NK-92 treated with Interleukin-12 subunit alpha and Interleukin-12 subunit beta, amount 100 ng/mL, for 24 hours (cell line): Measurements from ENCODE around the gene VRK1.

Experiments used
- DNase-seq: peaks from one replicate; lab custom pipeline; 2025; lab: John Stamatoyannopoulos, UW

VRK1 gene

DNA sequence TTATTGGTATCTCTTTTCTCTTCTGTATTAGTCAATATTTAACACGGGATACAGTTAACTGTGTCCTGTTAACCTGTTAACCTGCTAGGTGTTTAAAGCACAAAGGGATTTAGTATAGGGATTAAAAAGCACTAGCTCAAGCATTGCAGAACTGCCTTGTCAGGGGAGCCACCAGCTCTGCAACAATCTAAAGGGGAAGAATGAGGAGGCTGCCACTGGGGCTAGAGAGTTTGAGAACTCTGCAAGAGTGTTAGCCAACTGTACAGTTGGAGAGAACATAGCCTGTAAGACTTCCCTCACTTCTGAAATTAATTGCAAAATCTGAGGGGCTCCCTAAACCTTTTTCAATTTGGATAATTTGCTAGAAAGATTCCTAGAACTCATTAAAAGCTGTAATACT lies 6.5 kb upstream of the VRK1 start:
- no peak for DNase-seq

DNA sequence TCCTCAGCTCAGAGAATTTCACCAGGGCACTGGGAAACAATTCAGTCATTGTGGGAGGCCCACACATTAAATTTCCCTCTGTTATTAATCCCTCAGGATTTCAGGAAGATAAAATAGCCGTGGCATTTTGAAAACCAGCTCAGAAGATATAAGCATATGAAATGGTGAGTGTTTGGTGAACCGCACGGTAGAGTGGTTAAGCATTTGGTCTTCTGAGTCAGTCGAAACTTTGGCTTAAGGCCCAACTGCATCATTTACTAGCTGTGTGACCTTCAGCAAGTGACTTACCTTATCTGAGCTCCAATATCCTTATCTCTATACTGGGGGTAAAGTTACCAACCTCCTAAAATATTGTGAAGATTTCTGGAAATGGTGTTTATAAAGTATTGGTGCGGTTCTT lies 5.2 kb upstream of the VRK1 start:
- no peak for DNase-seq

DNA sequence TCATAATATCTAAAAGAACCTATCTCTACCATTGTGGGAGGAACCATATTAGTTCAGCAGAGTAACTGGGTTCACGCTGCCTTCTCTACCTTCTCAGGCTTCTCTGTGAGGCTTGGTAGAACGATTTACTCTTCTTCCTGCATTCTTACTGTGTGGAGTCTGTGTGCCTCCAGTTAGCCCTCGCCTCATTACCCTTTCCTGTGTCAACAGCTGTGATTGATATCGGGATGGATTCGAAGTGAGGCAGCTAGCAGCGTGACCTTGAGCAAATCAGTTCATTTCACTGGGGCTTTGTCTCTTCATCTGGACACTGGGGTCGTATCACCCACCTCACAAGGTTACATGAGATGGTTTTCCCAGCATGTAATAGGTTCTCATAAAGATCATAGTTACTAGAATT lies 4.6 kb upstream of the VRK1 start:
- no peak for DNase-seq

DNA sequence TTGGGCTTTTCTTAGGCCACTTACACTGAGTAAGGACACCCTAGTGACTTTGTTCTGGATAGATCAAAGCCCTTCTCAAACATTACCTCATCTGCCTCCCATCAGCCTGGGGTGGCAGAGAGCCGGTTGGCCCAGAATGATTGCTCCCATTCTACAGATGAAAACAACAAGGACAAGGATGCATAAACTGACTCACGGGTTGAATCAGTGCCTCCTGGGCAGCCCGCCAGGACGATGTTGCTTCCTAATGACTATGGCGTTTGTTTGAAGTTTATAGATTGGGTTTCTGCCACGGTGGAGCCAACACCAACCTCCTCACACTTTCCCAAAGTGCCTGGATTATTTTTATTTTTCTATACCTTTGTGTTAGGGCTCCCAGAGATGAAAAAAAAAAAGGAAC lies 3.6 kb upstream of the VRK1 start:
- DNase-seq, result no peak

DNA sequence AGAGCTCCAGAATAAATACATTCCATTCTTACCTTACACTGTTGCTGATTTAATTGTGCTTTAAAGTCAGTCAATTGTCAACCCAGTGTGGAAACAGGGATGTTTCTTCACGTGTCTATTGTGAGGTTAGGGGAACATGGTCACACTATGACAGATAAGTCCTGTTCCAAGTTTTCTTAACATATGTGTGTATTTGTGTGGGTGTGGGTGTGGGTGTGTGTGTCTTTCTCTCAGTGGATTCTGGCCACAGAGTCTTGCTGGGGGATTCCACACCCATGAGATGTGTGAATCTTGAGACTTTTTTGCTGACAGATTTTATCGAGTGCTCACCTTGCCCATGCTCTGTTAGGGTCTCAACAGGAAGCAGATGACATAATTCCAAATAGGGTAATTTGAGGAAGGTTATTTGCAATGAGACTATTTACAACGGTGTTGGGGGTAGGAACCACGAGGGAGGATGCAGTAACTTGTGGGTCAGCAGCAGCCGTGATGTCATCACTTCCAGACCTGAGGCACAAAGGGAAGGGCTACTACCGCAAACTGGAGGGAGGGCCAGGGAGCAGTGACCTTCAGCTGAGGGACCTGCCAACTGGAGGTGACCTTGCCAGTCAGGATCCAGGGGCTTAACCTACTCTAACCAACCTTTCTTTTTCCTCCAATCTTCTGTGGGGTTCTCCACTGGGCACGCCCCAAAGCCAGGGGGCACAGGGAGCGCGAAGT lies 1.9 kb upstream of the VRK1 start:
- DNase-seq, result no peak

DNA sequence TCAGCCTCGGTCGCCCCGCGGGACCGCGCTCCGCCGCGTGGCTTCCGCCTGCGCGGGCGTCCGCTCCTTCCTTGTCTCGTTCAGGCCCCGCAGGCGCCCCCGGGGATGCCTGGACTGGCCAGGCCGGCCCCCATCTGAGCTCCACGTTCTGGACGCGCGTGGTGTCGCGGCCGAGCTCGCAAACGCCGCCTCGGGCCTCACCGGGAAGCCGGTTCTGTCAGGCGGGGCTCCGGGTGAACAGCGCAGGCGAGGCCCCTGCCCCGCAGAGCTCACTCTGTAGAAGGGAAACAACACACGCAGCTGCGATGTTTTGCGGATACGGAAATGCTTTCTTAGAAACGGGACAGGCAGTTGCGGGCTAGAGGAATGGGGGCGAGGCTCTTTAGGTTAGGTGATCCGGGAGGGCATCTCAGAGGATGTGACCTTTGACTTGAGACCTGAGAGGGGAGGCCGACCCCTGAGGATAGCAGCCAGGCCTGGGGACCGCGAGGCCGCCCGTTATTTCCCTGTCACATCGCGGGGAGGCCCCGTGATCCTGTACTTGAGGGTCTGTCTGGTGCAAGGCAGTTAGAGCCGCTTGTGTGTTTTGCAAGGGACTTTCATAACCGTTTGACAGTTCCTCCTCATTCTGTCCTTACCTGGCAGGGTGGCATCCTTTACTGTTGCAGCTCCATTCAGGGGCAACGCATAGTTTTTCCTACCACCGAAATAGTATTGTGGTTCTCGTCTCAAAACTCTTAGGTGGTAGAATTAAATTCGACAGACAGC lies 584 bp downstream of the VRK1 start:
- DNase-seq, result peak; percentile 44

DNA sequence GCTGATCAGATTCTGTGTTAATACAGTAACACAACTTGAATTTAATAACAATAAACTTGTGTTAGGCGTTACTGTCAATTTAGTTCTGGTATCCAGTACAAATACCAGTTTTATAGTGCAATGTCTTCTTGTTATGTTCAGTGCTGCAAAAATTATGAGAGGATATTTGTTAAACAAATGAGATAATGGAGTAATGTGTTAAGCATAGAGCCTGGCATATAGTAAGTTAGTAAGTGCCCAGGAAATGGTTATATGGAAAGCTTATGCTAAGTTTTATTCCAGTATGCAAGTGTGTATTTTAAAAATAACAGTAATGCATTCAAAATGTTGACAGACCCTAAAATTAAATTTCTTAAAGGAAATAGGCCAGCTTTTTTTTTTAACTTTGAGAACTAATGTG lies 1.8 kb downstream of the VRK1 start:
- DNase-seq, result no peak

DNA sequence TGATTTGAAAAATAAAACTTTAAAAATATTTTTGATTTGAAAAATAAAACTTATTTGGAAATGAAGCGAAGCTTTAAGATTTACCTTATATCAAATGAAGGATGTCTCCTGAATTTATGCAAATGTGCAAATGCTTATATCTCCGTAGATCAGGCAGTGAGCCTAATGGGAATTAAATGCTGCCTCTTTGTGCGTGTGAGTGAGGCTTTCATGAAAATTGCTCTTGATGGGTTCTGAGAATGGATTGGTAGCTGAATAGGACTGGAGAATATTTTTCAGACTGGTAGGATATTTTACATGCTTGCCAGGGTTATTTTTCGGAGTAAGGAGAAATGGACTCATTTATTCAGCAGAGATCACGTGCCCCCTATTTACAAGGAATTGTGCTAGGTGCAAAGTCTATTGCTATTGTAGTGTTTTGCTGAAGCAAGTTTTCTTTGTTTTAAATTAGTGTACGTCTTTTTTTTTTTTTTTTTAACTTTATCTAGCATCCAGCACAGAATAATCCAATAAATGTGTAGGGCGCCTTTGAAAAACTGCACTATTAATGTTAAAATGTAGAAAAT lies 2.4 kb downstream of the VRK1 start:
- DNase-seq, result no peak

DNA sequence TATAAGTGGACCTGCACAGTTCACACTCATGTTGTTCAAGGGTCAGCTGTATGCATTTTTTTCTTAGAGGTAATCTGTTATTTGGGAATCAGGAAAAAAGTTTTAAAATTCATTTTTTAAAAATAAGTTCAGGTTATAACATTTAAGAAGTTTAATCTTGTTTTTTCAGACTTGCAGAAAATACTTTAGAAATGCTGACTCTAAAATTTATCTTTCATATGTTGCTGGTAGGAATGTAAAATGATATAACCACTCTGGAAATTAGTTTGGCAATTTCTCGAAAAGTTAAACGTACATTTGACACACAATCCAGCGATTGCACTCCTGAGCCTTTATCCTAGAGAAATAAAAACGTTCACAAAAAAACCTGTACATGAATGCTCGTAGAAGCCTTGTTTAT lies 4.7 kb downstream of the VRK1 start:
- DNase-seq, result no peak

DNA sequence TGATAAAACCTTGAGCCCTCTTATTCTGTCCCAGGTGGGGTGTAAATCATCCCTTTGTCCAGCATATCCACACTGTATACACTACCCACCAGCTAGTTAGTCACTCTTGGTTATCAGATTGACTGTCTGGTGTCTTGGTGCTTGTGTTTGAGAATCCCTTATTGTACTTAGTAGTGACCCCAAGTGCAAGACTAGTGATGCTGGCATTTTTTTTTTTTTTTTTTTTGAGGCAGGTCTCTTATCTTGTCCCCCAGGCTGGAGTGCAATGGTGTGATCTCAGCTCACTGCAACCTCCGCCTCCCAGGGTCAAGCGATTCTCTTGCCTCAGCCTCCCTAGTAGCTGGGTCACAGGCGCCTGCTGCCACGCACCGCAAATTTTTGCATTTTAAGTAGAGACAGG lies 5.8 kb downstream of the VRK1 start:
- DNase-seq, result no peak

DNA sequence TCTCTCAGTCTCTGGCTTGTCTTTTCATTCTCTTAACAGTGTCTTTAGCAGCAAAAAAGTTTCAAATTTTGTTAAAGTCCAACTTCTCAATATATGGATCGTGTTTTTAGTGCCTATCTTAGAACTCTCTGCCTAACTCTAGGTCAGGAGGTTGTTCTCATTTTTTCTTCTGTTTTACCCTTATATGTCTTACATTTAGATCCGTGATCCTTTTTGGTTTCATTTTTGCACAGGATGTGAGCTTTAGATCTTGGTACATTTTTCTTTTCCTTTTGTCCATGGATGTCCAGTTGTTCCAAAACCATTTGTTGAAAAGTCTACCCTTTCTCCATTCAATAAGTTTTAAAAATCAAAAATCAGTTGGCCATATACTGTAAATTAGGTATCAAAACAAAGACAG lies 6.8 kb downstream of the VRK1 start:
- DNase-seq, result no peak

DNA sequence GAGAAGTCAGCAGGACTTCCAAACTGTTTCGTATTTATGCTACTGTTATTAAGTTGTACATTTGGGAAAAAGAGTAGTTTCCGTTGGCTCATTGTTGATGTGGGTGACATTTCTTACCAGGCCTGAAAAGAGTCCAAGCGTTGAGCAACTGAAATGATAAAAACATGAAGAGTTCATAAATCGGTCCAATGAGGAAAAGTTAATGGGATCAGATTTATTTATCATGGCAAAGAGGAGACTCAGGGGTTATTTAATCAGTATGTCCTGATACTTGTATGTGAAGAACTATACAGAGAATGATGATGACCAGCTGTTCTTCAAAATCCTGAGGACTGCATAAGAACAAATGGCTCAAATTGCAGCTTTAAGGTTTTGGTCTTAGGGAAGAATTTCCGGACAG lies 7.7 kb downstream of the VRK1 start:
- no peak for DNase-seq

DNA sequence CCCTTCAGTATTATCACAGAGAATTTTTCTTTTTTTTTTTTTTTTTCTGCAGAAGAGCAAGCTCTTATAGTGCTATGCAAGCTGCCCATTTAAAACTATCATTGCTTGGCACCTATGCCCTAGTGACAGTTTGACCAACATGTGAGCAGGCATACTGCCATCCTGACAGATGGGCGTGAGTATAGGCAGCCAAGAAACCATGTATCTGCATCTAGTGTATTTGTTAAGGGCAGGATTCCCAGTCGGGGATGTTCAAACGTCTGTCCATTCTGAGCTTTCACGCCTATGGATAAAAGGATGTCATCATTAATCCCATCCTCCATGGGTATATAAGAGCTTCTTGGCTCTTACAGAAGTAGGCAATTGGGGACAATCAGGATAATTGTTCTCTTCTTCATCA lies 8.8 kb downstream of the VRK1 start:
- DNase-seq, result no peak

DNA sequence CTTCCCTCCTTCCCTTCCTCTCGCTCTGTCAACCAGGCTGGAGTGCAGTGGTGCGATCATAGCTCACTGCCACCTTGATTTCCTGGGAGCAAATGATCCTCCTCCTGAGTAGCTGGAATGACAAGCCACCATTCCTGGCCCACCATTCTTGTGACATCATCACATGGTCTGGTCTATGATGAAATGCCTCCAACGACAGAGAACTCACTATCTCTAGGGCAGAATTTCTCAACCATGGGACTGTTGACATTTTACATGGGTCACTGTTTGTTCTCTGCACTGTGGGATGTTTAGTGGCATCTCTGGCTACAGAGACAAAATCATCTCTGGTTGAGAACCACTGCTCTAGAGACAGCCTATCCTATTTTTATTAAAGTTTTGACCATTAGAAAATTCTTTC lies 9.7 kb downstream of the VRK1 start:
- no peak for DNase-seq

DNA sequence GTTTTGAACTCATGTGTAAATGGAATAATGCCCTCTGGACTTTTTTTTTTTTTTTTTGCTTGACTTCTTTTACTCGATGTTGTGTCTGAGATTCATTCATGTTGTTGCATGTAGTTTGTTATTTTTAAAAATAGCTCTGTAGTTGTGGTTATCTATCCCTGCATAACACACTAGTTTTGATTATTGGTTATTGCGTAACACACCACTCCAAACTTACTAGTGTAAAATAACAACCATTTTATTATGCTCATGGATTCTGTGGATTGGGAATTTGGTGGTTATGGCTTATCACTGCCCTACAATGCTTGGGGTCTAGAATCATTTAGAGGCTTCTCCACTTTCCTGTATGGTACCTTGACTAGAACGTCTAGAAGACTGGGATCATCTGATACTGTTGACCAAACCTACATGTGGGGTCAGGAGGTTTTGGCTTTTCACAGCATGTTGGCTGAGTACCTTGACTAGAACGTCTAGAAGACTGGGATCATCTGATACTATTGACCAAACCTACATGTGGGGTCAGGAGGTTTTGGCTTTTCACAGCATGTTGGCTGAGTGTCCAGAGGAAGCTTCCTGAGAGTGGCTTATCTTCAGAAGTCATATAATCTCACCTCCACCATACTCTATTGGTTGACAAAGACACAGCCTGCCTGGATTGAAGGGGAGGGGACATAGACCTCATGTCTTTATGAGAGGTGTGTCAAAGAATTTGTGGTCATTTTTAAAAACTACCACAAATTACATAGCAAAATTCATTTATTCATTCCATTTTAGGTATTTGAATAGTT lies 11.6 kb downstream of the VRK1 start:
- DNase-seq, result no peak

DNA sequence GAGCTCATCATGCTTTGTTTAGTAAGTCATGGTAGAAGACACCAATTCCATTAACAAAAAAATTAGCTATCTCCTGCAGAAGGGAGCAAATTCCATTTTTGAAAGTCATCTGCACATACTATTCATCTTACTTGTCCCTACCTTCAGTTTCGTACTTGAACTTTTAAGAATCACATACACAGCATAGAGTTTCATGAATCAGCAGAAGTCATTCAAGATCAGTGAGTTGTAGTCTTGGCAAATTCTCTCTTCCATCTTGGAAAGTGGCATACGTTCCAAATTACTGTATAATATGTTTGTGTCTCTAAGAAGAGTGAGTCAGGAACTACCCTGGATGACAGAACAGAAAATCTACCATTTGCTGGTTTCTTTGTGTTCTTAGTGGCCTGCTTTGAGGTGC lies 14.1 kb downstream of the VRK1 start:
- DNase-seq, result no peak

DNA sequence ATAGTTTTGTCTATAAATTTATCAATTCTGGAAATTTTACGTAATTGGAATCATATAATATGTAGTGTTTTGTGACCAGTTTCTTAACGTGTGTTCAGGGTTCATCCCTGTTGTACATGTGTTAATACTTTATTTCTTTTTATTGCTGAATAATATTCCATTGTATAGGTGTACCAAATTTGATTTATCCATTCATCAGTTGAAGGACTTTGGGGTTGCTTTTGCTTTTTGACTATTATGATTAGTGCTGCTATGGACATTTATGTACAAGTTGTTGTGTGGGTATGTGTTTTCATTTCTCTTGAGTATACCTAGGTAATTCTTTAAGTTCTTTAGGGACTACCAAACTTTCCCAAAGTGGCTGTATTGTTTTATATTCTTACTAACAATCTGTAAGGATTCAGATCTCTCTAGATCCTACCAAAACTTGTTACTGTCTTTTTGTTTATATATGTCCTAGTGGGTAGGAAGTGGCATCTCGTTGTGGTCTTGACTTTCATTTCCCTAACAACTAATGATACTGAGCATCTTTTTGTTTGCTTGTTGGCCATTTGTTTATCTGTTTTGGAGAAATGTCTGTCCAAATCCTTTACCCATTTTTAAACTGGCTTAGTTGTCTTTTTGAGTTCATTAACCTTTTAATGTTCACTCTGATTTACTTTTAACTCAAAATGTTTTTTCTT lies 14.9 kb downstream of the VRK1 start:
- DNase-seq, result no peak

DNA sequence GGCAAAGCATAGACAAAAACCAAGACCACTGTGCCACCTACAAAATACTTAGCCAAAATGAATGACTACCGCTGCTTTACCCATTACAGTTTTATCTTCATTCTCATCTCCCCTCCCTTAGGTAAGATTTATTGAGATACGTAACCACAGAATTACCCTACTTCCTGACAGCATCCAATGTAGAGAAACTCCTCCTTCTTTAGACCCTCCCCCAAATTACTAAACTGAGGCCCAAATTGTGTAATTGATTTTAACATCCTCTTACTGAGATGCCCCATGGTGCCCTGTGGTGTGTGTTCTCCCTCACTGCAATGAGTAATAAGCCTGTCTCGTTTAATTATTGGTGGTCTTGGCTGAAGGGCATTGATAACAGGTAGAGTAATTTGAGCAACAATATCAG lies 19.1 kb downstream of the VRK1 start:
- DNase-seq, result no peak

DNA sequence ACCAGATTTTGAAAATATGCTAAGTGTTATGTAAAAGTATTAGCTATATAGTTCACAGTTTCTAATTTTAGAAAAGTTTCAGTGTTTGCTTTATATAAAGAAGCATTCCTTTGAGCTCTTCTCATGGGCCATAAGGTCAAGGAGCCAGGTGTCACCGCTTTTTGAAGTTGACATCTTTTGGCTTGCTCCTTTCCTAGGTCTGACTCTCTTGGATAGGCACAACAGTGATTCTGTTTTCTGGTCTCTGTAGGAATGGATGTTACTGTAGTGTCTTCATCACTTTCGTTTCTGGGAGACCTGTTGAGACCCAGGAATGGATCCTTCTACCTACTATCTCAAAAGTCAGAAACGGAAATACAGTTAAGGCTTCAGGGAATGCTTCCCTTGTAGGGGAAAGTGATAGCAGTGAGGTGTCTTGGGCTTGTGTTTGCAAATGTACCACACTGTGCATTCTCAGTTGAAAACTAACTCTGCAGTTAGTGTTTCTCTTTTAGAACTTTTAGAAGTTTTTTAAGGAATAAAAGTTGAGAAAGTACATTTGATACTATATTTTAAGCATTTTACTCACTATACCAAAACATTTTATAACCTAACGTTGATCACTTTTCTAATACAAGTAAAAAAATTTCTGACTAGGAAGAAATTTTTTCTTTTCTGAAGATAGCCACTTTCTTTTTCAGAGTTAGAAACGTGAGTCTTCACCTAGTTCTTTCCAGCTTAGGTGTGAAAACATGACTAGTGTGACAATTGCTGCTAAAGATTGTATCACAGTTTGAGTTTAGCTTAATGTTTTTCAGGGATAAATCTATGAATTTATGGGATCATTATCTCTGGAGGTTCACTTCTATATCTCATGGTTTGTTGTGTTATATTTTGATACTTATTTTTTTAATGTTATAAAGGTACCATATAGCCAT lies 20.8 kb downstream of the VRK1 start:
- no peak for DNase-seq

DNA sequence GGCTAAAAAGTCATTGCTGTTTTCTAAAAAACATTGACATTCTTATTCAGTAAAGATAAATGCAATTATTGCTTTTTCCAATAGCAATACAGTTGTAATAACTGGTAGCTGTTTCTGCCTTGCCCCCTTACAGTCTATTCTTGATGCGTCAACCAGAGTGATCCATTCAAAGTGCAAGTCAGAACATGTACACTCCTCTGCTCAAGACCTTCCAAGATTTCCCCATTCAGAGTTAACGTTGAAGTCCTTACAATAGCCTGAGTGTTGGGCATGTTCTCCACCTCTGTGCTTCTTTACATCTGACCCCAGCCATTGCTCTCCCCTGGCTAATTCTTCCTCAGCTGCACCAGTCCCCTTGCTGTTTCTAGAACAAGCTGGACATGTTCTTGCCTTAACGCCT lies 24.3 kb downstream of the VRK1 start:
- DNase-seq, result no peak

DNA sequence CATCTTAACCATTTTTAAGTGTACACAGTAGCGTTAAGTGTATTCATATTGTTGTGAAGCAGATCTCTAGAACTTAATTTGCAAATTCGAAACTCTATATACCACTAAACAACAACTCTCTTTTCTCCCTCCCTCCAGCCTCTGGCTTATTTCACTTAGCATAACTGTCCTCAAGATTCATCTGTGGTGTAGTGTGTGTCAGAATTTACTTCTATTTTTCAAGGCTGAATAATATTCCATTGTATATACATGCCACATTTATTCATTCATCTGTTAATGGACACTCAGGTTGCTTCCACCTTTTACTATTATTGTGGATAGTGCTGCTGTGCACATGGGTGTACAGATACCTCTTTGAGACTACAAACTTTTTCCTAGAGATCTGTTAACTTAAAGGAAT lies 26.5 kb downstream of the VRK1 start:
- DNase-seq, result no peak
